Occipital lobe (tissue), 2 donors: Measurements from ENCODE around the gene SLC18A2. TPM values are rescaled to one million over a fixed set of nuclear protein-coding genes. Genes with fewer than 3 reads are reported as not detected.

Source experiments
- DNase-seq: peaks from one replicate; lab custom pipeline; 2025; lab: John Stamatoyannopoulos, UW
- total RNA-seq: library from RNA; depleted of rRNA; stranded (reverse); fragments of >200 nt; gene quantifications from one replicate; pipeline ENCODE4 v1.2.3, GENCODE V29; 2014

Gene SLC18A2
- total RNA-seq, 1 donor from 2014 or later: not detected

- DNase-seq: no peak
These were observed 70.3 kb downstream of the SLC18A2 start for GRCh38 chr10:117311261-117311660.

- no peak for DNase-seq
These were observed 71.5 kb downstream of the SLC18A2 start for GRCh38 chr10:117312430-117312829.

- DNase-seq: no peak
These were observed 72.7 kb downstream of the SLC18A2 start for GRCh38 chr10:117313641-117314040.

DNA sequence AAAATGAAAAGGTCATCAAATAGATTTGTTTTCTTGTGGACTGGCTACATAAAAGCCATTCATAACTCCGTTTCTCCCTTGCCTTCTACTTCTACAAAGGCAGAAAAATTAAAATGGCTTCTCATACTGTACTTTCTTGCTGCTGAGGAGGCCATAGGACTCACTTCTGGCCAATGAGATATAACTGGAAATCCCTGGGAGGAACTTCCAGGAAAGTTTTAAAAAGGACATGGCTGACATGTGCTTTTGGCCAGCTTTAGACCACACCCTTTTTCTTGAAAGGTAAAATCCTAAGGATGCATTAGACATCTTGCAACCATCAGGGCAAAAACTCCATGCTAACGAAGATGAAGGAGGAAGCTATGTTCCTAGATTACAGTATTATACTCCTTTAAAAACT is 75.8 kb downstream of the SLC18A2 start:
- DNase-seq: no peak

- DNase-seq: no peak
These were observed 78.0 kb downstream of the SLC18A2 start for GRCh38 chr10:117318909-117319308.

GRCh38 chr10:117320050-117320665 is 79.2 kb downstream of the SLC18A2 start:
- DNase-seq: no peak

DNA sequence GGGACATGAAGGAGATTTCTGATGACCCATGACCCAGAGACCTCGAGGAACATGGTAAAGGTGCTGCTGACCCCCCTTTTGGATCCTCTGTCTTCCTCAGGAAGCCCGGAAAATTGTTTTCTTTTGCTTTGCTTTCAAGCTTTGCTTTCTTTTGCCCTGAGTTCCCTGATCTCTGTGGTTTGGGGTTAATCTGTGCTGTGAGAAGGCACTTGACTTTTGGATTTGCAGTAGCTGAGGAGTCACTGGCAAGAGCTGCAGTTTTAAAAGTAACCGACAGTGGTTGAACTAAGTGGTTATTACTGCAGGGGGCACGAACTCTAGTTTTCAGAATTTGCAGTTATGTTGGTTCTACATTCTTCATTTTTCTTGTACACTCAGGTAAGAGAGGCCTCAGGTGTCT is 81.3 kb downstream of the SLC18A2 start:
- no peak for DNase-seq

GRCh38 chr10:117324367-117324766 is 83.5 kb downstream of the SLC18A2 start:
- no peak for DNase-seq

DNA sequence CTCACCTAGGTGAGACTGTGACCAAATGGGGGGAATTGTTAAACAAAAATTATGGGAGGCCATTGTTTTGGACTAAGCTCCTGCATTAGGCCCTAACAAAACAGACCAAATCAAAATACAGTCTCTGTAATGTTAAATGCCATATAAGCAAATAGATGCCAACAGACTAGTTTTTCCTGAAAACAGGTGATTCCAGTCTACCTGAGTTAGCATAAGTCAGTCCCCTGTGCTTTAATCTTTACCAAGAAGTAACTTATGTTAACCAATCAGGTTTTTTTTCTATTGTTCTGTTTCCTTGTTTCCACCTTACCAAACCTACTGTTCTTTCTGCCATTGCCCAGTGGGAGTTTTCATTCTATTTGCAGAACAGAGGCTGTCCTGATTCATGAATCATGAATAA is 86.3 kb downstream of the SLC18A2 start:
- DNase-seq: no peak

Other genes starting within 250 kb of the SLC18A2 start
- gene SHTN1, start 235.9 kb upstream of the SLC18A2 start, total RNA-seq: 54.1 TPM
- 1.2 TPM for gene VAX1, start 102.8 kb upstream of the SLC18A2 start, total RNA-seq
- not detected for gene KCNK18, start 43.6 kb upstream of the SLC18A2 start, total RNA-seq
- gene PDZD8, start 134.3 kb downstream of the SLC18A2 start, total RNA-seq: 28.1 TPM